ENCODE results near the gene TTLL3.
"Not testable (repeated sequence)": the region's sequence is repeated elsewhere in the genome, so short reads cannot be mapped to it uniquely, and the experiment has no call there.

The TTLL3 gene

GRCh38 chr3:9870978-9871377, 60.9 kb downstream of the TTLL3 start:
- DNase-seq, result no peak

- not testable (repeated sequence) for DNase-seq
These were observed 62.0 kb downstream of the TTLL3 start for GRCh38 chr3:9872067-9872466.

GRCh38 chr3:9875448-9875847, 65.4 kb downstream of the TTLL3 start:
- DNase-seq, result no peak

- not testable (repeated sequence) for DNase-seq
These were observed 66.2 kb downstream of the TTLL3 start for GRCh38 chr3:9876255-9876654.

- DNase-seq, result no peak
These were observed 66.9 kb downstream of the TTLL3 start for GRCh38 chr3:9876991-9877390.

- no peak for DNase-seq
These were observed 68.6 kb downstream of the TTLL3 start for GRCh38 chr3:9878700-9879099.

GRCh38 chr3:9879830-9880549, 69.9 kb downstream of the TTLL3 start, which contains the start of gene CIDEC:
Gene CIDEC (minus strand): TSS chr3:9880253. CDS start chr3:9878486, 1,767 bp downstream.
- DNase-seq, result no peak

- DNase-seq, result no peak
These were observed 71.4 kb downstream of the TTLL3 start for GRCh38 chr3:9881441-9881840.

GRCh38 chr3:9883706-9884554, 73.9 kb downstream of the TTLL3 start:
- DNase-seq, result no peak

- no peak for DNase-seq
These were observed 74.6 kb downstream of the TTLL3 start for GRCh38 chr3:9884555-9885165.

All from midbrain (tissue), 1 donor.